ENCODE data around the gene DYNLL2.

DYNLL2 gene

DNA sequence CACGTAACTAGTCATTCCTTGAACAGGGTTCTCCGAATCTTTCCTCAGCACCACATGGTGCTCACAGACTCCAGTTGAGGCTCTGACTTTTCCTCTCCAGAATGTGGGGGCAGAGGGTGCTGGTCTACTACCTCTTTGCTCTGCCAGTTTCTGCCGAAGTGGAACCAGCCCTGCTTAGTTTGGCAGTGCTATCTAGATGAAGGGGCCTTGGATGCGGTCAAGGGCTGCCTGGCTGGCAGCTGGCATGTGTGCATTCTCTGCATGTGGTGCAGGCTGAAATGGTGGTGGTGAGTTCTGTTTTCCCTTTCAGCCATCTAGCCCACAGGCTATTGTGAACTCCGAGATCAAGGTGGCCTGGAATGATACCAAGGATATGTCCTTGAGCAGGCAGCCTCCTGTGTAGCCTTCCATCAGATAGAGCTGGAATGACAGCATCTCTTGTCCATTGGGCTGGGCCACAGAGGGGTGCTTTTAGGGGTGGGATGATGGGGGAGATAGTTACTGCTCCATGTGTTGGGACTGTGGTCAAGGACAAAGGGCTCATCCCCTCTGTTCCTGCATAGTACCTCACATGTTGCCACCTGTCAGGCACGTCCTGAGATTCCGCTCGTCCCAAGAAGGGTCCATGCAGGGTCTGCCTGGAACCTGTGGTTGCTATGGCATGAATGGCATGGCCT is 2.0 kb downstream of the DYNLL2 start:
- peaks cover 57% of the 10 kb centered on the region for H3K36me3 ChIP-seq
- H3K4me3 ChIP-seq (ENCODE audit: low read depth, low read length): peak overlapping the region; percentile 85
- H3K27ac ChIP-seq: no peak overlapping the region
- DNase-seq: no peak
- TF ChIP-seq, protein P1, sequence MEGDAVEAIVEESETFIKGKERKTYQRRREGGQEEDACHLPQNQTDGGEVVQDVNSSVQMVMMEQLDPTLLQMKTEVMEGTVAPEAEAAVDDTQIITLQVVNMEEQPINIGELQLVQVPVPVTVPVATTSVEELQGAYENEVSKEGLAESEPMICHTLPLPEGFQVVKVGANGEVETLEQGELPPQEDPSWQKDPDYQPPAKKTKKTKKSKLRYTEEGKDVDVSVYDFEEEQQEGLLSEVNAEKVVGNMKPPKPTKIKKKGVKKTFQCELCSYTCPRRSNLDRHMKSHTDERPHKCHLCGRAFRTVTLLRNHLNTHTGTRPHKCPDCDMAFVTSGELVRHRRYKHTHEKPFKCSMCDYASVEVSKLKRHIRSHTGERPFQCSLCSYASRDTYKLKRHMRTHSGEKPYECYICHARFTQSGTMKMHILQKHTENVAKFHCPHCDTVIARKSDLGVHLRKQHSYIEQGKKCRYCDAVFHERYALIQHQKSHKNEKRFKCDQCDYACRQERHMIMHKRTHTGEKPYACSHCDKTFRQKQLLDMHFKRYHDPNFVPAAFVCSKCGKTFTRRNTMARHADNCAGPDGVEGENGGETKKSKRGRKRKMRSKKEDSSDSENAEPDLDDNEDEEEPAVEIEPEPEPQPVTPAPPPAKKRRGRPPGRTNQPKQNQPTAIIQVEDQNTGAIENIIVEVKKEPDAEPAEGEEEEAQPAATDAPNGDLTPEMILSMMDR (IDR thresholded peaks at IDR 0.05; ENCODE audit: low read depth, low read length): no peak
- no peaks in the 10 kb centered on the region for H3K9me3 ChIP-seq (ENCODE audit: severe bottlenecking)
- H3K27me3 ChIP-seq (ENCODE audit: insufficient read depth, low read depth, severe bottlenecking): no peaks in the 10 kb centered on the region

DNA sequence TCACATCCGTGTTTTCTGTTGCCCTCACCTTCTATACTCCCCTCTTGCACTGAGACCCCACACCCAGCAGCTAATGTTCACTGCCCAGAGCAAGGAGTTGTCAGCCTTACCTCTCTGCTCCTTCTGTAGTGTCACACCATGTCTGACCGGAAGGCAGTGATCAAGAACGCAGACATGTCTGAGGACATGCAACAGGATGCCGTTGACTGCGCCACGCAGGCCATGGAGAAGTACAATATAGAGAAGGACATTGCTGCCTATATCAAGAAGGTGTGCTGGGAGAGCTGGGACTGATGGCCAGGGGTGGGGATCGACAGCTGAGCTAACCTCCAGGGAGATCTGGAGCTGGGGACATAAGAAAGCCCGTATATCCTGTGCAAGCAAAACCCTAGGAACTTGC is 3.7 kb downstream of the DYNLL2 start:
- Histone ChIP-seq H3K9me3 (ENCODE audit: severe bottlenecking) (no peaks in the 10 kb centered on the region), H3K27me3 (ENCODE audit: insufficient read depth, low read depth, severe bottlenecking) (no peaks in the 10 kb centered on the region), H3K36me3 (peaks cover 73% of the 10 kb centered on the region), H3K27ac (no peak overlapping the region), H3K4me3 (ENCODE audit: low read depth, low read length) (no peak overlapping the region)
- TF ChIP-seq, protein P1 (IDR thresholded peaks at IDR 0.05; ENCODE audit: low read depth, low read length): no peak
- no peak for DNase-seq

DNA sequence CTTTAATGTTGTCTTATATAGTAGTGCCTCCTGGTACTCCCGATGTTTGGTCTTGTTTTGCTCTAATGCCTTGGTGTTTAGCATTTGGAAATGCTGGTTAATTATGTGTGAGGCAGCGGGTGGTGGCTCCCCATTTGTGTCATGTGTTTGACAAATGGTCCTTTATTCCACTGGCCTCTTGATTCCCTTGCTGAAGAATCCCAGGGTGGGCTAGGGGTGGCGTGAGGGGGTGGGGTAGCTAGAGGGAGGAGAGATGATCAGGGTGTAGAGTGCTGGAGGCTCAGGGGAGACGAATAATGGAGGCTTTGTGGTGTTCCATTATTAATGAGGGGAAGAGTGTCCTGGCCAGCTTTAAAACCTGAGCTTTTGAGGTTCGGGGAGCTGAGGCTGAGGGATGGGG is 5.4 kb downstream of the DYNLL2 start:
- H3K9me3 ChIP-seq (ENCODE audit: severe bottlenecking): no peaks in the 10 kb centered on the region
- peaks cover 87% of the 10 kb centered on the region for H3K36me3 ChIP-seq
- DNase-seq: no peak

DNA sequence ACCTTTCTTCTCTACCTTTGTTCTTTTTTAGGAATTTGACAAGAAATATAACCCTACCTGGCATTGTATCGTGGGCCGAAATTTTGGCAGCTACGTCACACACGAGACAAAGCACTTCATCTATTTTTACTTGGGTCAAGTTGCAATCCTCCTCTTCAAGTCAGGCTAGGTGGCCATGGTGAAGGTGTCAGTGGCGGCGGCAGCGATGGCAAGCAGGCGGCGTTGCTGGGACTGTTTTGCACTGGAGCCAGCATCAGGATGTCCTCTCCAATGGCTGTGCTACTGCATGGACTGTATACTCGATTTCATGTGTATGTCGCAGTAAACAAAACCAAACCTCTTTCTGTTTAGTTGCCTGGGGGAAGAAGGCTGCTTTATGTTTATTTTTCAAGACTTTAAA is 5.9 kb downstream of the DYNLL2 start:
- TF ChIP-seq, protein P1 (IDR thresholded peaks at IDR 0.05; ENCODE audit: low read depth, low read length): no peak
- Histone ChIP-seq H3K36me3 (peaks cover 91% of the 10 kb centered on the region), H3K4me3 (ENCODE audit: low read depth, low read length) (no peak overlapping the region), H3K27me3 (ENCODE audit: insufficient read depth, low read depth, severe bottlenecking) (no peaks in the 10 kb centered on the region), H3K9me3 (ENCODE audit: severe bottlenecking) (no peaks in the 10 kb centered on the region), H3K27ac (no peak overlapping the region)
- DNase-seq: no peak

More for the DNA sequence above, 5.4 kb downstream of the DYNLL2 start:
- no peak overlapping the region for H3K4me3 ChIP-seq (ENCODE audit: low read depth, low read length)
- no peaks in the 10 kb centered on the region for H3K27me3 ChIP-seq (ENCODE audit: insufficient read depth, low read depth, severe bottlenecking)
- H3K27ac ChIP-seq: no peak overlapping the region
- TF ChIP-seq, protein P1 (IDR thresholded peaks at IDR 0.05; ENCODE audit: low read depth, low read length): no peak

DNA sequence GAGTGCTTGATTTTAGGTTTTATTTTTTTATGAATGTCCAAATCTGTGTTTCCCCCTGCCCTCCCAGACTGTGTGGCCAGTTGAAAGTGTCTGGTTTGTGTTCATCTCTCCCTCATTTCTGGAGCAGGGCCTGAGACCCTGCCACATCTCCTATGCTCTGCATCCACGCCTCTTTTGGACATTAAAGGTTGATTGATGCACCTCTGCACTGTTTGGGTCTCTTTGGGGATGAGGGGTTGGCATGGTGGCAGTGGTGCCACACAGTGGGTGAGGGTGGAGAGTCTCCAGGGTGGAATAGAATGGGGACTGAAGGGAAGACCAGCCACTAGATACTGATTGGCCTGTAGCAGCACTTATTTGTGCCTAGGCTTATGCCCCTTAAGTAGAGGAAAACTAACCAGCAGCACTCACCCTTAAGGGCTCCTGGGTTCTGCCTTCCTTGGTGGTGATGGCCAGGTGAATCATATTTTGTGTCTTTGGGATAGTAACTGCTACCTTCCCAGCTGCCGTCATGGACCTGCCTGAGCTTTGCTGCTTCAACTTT is 7.9 kb downstream of the DYNLL2 start:
- H3K36me3 ChIP-seq: peaks cover 81% of the 10 kb centered on the region
- no peak for DNase-seq
- no peak overlapping the region for H3K4me3 ChIP-seq (ENCODE audit: low read depth, low read length)
- H3K27ac ChIP-seq: no peak overlapping the region
- H3K27me3 ChIP-seq (ENCODE audit: insufficient read depth, low read depth, severe bottlenecking): no peaks in the 10 kb centered on the region
- H3K9me3 ChIP-seq (ENCODE audit: severe bottlenecking): no peaks in the 10 kb centered on the region
- TF ChIP-seq, protein P1 (IDR thresholded peaks at IDR 0.05; ENCODE audit: low read depth, low read length): no peak

Measured in WERI-Rb-1 (cell line).